ENCODE data around the gene RAE1. TPM values are rescaled to one million over a fixed set of nuclear protein-coding genes. Genes with fewer than 3 reads are reported as not detected.
"Not testable (repeated sequence)": the region's sequence is repeated elsewhere in the genome, so short reads cannot be mapped to it uniquely, and the experiment has no call there.

Gene RAE1
- total RNA-seq, 1 donor from 2014 or later = 36.6 TPM

GRCh38 chr20:57347393-57347792 lies 3.7 kb upstream of the RAE1 start:
- peaks cover 7% of the 10 kb centered on the region for H3K27me3 Mint-ChIP-seq
- POLR2A ChIA-PET = no interaction called here
- TF ChIP-seq CTCF (IDR thresholded peaks at IDR 0.05) = no peak
- H3K9me3 Mint-ChIP-seq = no peaks in the 10 kb centered on the region
- H3K4me3 Mint-ChIP-seq = no peak overlapping the region
- no peak for ATAC-seq (ENCODE audit: low read depth)
- no peak for DNase-seq
- H3K4me1 Mint-ChIP-seq = peaks cover 11% of the 10 kb centered on the region
- CTCF ChIA-PET = interaction anchor here (1.0 kb wide), 1 partner anchor 797 kb away, joined by 3 read pairs; no protein-coding TSS in a partner anchor
- no peak overlapping the region for H3K27ac Mint-ChIP-seq
- intact Hi-C loops (cut with micrococcal nuclease) = loop anchor here (5.0 kb wide), 1 partner anchor 1100 kb away; the partner anchor contains the start of gene MC3R
- H3K36me3 Mint-ChIP-seq (ENCODE audit: low read depth) = peaks cover 6% of the 10 kb centered on the region

GRCh38 chr20:57348200-57348921 lies 2.7 kb upstream of the RAE1 start:
- peaks cover 13% of the 10 kb centered on the region for H3K36me3 Mint-ChIP-seq (ENCODE audit: low read depth)
- H3K9me3 Mint-ChIP-seq; DNase-seq; H3K4me3 Mint-ChIP-seq; H3K27ac Mint-ChIP-seq; ATAC-seq (ENCODE audit: low read depth); H3K27me3 Mint-ChIP-seq; POLR2A ChIA-PET: not testable (repeated sequence)
- intact Hi-C loops (cut with micrococcal nuclease) = loop anchor here (5.0 kb wide), 1 partner anchor 1101 kb away; the partner anchor contains the start of gene MC3R
- CTCF ChIA-PET = interaction anchor here (1.0 kb wide), 1 partner anchor 798 kb away, joined by 3 read pairs; no protein-coding TSS in a partner anchor
- H3K4me1 Mint-ChIP-seq = peaks cover 16% of the 10 kb centered on the region

GRCh38 chr20:57348922-57349574 lies 2.0 kb upstream of the RAE1 start:
- not testable (repeated sequence) for H3K27me3 Mint-ChIP-seq; ATAC-seq (ENCODE audit: low read depth); H3K9me3 Mint-ChIP-seq; DNase-seq
- intact Hi-C loops (cut with micrococcal nuclease) = loop anchor here (5.0 kb wide), 1 partner anchor 1102 kb away; the partner anchor contains the start of gene MC3R
- ChIA-PET CTCF (interaction anchor here (1.6 kb wide), 1 partner anchor 9 kb away, joined by 5 read pairs; no protein-coding TSS in a partner anchor), POLR2A (interaction anchor here (0.8 kb wide), 1 partner anchor 49 kb away, joined by 3 read pairs; no protein-coding TSS in a partner anchor)
- H3K36me3 Mint-ChIP-seq (ENCODE audit: low read depth) = peaks cover 20% of the 10 kb centered on the region
- peak overlapping the region; percentile 25 for H3K4me3 Mint-ChIP-seq
- H3K27ac Mint-ChIP-seq = peak overlapping the region; percentile 20
- H3K4me1 Mint-ChIP-seq = peaks cover 17% of the 10 kb centered on the region

- DNase-seq (no peak), ATAC-seq (ENCODE audit: low read depth) (no peak)
- Mint-ChIP-seq H3K9me3 (no peaks in the 10 kb centered on the region), H3K4me3 (peak overlapping the region; percentile 70), H3K27me3 (peaks cover 3% of the 10 kb centered on the region), H3K27ac (no peak overlapping the region), H3K36me3 (ENCODE audit: low read depth) (peaks cover 31% of the 10 kb centered on the region), H3K4me1 (peaks cover 17% of the 10 kb centered on the region)
- ChIA-PET CTCF (interaction anchor here (0.8 to 1.6 kb wide), 2 partner anchors 10 to 260 kb away, joined by 3 to 5 read pairs; no protein-coding TSS in a partner anchor), POLR2A (no interaction called here)
- no peak for TF ChIP-seq CTCF (IDR thresholded peaks at IDR 0.05)
- intact Hi-C loops (cut with micrococcal nuclease) = loop anchor here (2.0 to 10.0 kb wide), 4 partner anchors 865 to 1035 kb away; partner anchors contain the start of genes AURKA, CSTF1, RTF2 and VAPB
Observed at GRCh38 chr20:57350081-57350710, 859 bp upstream of the RAE1 start.

- H3K4me3 Mint-ChIP-seq = peak overlapping the region; percentile 90
- H3K27me3 Mint-ChIP-seq; POLR2A ChIA-PET; ATAC-seq (ENCODE audit: low read depth); H3K9me3 Mint-ChIP-seq; DNase-seq: not testable (repeated sequence)
- H3K36me3 Mint-ChIP-seq (ENCODE audit: low read depth) = peaks cover 31% of the 10 kb centered on the region
- intact Hi-C loops (cut with micrococcal nuclease) = loop anchor here (1.0 to 10.0 kb wide), 6 partner anchors 40 to 1034 kb away; partner anchors contain the start of genes AURKA, CSTF1, RAB22A and RTF2
- H3K4me1 Mint-ChIP-seq = peaks cover 17% of the 10 kb centered on the region
- peak overlapping the region; percentile 79 for H3K27ac Mint-ChIP-seq
- CTCF ChIA-PET = interaction anchor here (1.6 kb wide), 1 partner anchor 11 kb away, joined by 5 read pairs; no protein-coding TSS in a partner anchor
Observed at GRCh38 chr20:57350726-57351041, 371 bp upstream of the RAE1 start.

GRCh38 chr20:57352305-57352704 lies 1.2 kb downstream of the RAE1 start:
- H3K36me3 Mint-ChIP-seq (ENCODE audit: low read depth) = peaks cover 31% of the 10 kb centered on the region
- no peak overlapping the region for H3K27ac Mint-ChIP-seq
- intact Hi-C loops (cut with micrococcal nuclease) = loop anchor here (10.0 kb wide), 2 partner anchors 862 to 1032 kb away; partner anchors contain the start of gene VAPB
- DNase-seq (no peak), ATAC-seq (ENCODE audit: low read depth) (no peak)
- peak overlapping the region; percentile 90 for H3K4me3 Mint-ChIP-seq
- POLR2A ChIA-PET = interaction anchor here (0.6 to 1.3 kb wide), 2 partner anchors 36 to 151 kb away, joined by 4 to 7 read pairs; no protein-coding TSS in a partner anchor
- H3K9me3 Mint-ChIP-seq = no peaks in the 10 kb centered on the region
- CTCF ChIA-PET = interaction anchor here (0.9 kb wide), 1 partner anchor 9 kb away, joined by 3 read pairs; no protein-coding TSS in a partner anchor
- peaks cover 17% of the 10 kb centered on the region for H3K4me1 Mint-ChIP-seq
- H3K27me3 Mint-ChIP-seq = peaks cover 3% of the 10 kb centered on the region
- TF ChIP-seq CTCF (IDR thresholded peaks at IDR 0.05) = no peak

Measured in activated B cell treated with CpG ODN at 0.5 μM for 24 hours (primary cell).